Activated CD4-positive, alpha-beta T cell treated with anti-CD3 and anti-CD28 coated beads for 24 hours (primary cell): ENCODE results near the gene GRAMD2A.
A peak's percentile ranks its signal among the peaks of the same experiment; 100 is the strongest.

ENCODE experiments used
- DNase-seq, 2 donors: peaks; one replicate each; pipeline ENCODE4 v3.0.0-alpha.2; 2020; ENCODE audit warnings: low read depth in 2 of 2

Gene GRAMD2A

DNA sequence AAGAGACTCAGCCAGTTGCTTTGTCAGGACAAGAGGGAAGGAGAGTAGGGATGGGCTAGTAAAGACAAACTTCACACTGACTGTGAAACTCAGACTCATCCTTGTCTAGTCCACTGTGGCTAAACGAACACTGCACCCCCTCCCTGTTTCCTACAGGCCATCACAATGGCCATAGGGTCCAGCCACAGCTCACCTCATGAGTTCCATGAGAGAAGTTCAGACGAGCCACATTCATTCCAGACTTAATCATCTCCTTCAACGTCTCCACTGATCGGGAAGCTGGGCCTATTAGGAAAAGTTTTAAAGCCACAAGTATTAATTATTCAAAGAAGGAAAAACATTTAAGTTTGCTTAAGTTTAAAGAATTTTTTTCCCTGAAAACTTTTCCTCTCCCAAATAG lies 19.6 kb upstream of the GRAMD2A start:
- DNase-seq = no peak

DNA sequence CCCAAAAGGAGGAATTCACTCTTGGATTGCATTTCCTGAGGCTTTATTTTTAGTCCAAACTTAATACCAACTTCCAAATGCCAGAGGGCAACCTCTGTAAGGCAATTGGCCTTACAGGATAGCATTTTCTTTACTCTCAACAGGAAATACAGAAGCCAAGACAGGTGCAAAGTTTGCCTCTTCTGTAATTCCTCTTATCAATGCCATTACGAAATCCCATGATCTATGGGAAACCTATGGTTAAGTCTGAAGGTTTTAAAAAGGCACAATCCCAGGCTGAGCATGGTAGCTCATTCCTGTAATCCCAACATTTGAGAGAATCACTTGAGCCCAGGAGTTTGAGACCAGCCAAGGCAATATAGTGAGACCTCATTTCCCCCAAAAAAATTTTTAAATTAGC lies 18.5 kb upstream of the GRAMD2A start:
- DNase-seq = no peak

DNA sequence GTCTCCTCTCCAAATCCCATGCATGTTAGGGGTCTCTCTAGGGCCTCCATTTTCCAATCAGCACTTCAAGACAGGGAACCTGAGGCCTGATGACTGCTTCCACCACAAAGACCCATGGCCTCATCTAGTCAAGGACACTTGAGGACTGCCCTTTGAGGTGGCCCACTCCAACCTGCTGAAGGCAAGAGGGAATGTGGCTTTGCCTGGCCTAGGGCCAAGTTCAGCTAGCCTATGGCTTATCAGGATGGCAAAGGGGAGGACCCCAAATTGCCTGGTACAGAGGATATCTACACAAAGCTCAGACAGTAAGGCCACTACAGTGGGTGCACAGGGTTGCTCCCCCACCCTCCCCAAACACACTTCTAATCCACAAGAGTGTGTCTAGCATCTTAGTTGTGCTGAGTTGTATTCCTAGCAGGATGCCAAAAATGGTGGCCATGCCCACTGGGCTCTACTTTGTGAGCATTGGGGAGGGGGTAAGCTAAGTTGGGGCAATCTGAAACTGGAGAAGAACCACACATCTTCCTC lies 10.0 kb upstream of the GRAMD2A start:
- no peak for DNase-seq

DNA sequence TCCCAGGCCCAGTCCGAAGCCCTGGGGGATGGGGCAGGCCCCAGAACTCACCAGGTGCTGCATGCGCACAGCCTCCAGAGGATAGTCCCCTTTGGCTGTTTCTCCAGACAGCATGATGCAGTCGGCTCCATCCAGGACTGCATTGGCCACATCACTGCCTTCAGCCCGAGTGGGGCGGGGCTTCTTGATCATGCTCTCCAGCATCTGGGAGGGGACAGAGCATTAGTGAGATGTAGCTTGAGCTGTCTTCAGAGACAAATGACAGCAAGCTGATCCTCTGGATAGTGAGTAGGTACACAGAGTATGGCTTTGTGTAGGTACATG lies 9.1 kb upstream of the GRAMD2A start:
- no peak for DNase-seq

DNA sequence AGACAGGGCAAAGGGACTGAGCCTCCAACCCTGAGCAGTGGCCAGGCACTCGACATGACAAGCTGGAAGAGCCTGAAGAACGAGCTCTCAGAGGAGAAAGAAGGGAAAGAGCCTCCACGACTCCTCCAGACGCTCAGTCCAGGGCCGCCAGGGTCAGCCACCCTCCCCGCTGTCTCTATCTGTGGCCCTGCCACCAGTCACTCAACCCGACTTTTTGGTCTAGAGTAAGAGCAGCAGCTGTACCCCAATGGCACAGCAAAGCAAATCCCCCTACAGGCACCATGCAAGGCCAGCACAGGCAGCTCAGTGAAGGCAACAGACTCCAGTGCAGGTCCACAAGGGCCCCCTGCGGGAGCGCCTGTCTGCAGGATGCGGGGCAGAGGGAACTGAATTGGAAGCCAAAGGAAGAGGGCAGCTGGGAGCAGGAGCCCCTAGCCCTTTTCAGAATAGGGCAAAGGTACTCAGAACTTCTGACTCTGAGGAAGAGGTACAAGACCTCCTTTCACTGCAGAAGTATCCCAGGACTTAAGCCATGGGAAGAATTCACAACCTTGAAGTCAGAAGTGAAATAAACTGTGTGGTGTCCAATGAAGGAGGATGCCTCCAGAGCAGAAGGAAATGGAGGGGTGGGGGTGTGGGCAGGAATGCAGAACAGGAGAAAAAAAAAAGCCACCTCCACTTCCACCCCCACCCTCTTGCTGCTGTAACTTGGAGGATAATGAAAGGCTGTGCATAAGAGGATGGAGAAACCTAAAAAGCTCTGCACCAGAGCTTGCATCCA lies 8.5 kb upstream of the GRAMD2A start:
- no peak for DNase-seq

DNA sequence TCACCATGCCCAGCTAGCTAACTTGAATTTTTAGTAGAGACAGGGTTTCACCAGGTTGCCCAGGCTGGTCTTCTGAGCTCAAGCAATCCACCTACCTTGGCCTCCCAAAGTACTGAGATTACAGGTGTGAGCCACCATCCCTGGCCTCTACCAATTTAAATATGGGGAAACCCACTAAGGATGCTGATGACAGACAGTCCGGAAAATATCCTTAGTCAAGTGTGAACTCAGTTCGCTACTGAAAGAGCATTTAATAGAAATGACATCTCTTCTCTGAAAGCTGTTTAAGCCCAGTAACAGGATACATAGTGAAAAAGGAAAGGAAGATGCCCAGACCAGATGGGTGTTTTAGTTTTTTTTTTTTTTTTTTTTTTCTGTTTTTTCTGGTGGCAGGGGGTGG lies 7.7 kb upstream of the GRAMD2A start:
- DNase-seq = no peak

DNA sequence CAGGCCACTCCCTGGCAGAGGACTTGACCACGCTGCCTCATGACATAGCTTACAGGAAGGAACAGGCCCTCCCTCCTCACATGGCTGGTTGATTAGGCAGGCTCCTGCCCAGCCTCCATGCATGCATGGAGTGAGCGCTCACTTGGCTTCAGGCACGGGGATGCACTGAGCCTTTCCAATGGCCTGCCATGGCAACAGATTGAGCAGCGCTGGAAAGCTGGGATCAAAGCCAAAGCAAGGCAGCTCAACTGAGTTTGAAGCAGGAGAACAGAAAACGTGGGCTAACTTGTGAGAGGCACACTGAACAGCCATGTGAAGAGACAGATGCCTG lies 5.9 kb upstream of the GRAMD2A start:
- DNase-seq = no peak

DNA sequence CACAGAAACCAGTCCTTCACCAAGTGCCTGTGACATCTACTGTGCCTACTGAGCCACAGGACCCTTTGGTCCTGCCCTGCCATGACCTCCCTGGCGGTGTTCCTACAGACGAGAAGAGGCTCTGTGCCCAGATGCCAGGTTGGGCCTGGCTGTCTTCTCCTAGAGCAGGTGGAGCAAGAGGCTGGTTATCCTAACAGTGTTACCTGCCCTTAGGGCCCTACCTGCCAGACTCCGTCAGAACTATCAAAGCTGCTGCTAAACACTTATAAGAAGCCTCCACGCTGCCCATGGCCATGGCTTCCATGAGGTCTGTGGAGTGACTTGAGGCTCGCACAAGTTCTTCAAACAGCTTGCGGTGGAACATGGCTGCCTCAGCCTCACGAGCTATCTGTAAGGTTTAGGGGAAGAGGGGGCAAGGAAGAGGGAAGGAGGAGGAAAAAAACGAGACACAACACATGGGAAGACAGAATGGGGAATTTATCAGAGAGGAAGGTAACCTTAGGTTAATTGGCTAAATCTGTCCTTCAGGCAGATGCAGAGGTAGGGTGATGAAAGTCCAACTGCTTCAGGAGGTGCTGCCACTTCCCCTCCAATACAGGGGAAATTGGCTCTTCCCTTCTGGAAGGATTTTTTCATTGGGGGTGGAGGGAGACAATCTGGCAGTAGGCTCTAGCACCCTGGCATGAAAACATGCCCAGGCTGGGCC lies 5.4 kb upstream of the GRAMD2A start:
- DNase-seq = no peak

DNA sequence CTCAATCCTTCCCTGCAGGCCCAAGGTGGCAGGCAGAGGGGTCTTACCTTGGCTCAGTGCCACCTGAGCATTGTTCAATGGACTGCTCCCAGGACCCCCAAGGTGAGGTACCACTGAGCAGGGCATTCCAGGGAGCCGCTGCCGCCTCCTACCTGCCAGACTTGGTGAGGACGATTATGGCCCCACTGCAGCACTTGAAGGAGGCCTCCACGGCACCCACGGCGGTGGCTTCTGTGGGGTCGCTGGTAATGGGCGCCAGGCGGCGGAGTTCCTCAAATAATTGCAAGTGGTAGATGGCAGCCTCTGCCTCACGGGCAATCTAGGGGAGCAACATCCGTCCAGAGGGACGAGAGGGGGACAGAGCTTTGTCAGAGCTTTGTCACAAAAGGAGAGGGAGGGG lies 4.7 kb upstream of the GRAMD2A start:
- no peak for DNase-seq

DNA sequence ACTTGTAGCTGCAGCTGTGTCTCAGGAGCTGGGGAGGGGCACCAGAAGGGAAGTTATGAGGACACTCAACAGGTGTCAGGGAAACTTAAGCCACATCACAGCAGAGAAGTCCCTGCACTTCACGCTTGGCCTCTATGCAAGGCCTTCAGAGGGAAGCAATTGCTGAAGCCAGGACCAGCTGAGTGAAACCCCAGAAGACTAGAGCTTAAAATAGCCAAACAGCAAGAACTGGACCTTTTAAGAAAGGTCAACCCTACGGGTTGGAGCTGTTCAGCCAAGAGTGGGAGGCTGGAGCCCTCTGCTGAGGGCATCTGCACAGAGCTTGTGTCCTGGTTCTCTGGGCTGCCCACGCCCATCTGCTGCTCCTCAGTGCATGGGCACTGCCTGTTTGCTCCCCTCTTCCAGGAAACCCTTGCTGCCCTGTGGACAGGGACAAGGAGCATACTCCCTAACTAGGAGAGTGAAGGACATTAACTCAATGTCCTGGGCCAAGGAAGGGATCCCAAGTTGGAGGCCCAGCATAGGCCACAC lies 3.9 kb upstream of the GRAMD2A start:
- no peak for DNase-seq

DNA sequence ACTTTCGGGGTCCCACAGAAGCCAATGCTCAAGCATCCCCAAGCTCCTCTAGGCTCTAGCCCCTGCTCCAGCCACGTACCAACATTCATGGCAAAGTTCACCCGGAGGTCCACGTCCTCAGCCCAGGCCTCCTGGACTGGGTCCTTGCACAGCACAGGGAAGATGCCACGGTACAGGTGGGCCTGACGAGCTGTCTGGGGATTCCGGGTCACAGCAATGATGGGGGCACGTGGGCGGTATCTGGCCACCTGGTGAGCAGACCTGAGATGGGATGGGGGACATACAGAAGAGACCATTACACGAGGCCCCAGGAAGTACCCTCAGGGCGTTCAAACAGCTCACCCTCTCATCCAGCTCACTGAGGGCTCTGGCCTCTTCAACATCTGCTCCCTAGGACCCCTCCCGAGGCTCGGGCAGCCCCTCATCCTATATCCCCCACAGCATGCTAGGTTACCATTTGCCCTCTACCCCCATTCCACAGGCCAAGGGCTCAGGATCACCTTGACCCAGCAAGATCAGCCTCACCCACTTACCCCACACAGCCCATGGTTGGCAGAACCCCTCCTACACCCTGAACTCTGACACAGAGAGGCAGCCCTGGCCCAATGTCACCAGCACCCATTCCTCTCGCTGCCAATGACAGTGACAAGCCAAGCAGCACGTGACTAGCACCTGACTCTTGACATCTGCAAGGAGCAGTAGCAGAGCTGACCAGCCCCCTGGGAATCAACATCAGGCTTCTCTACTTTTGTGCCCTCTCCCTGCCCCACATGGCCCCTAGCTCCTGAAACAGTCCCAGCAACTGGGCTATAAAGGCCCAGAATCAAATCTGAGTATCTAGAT lies 3.0 kb upstream of the GRAMD2A start:
- no peak for DNase-seq

DNA sequence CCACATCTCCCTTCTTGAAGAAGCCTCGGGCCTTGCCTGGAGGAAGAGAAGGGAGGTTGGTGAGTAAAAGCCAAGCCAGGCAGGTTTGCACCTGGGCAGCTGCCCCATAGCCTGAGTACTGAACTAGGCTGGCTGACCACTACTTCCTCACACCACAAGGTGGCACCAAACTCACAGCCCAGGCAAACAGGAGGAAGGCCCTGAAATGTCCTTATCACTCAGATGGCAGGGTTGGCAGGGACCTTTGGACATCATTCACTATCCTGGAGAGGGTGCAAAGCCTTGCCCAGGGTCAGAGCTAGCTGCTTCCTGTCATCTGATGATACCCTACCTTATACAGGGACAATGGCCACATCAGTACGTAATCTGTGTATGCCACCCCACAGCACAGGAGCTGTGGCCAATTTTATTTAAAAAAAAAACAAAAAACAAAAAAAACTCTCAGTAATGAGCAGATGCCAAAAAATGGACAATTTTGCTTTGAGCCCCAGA lies 2.2 kb upstream of the GRAMD2A start:
- DNase-seq = peak; percentile 45 to 51

DNA sequence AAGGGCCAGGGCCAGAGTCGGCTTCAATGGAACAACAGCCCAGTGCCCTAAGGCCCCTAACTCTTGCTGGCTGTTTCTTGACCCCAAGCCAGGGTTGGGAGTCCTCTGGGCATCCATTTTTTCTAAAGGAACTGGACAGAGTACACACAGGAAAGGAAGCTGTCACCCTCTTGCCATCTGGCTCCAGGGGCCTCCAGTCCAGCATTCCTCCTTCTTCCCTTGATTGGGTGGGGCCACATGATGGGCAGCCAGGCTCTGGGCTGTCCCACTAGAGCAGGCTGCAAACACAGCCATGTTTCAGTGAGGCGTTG lies 1.6 kb upstream of the GRAMD2A start:
- no peak for DNase-seq

DNA sequence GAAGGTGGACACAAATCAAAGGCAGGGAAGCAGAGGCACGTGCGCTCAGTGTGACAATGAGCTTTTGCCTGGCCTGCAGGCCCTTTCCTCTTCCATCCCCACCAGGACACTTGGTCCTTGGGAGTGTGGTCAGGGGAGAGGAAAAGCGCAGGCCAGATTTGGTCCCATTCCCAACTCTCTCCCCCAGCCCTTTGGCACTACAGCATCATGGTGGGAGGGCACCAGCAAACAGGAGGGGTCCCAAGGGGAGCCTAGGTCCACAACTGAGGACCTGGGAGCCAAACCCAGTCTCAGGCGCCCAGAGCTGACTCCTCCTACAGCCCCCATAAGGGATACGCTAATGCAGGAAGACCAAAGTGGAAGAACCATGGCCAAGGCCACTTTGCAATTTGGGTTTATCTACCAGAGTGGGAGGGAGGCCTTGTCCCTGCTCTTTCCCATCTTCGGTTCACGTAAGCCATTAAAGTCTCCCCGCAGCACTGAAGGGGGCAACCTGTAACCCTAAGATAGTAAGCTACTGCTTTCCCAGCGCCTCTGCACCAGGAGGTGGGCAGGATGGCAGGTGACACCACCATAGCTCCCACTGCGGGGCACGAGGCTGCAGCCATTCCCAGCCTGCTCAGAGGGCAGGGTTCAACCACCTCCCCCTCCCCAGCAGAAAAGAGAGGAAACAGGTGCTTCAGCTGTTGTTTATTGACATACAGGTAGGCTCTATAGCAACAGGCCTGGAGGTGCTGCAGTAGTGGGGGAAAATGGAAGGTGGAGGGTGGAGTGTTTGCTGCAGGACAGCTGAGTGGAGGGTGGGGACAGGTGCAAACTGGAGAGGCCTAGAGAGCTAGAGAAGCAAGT lies 993 bp upstream of the GRAMD2A start:
- no peak for DNase-seq

DNA sequence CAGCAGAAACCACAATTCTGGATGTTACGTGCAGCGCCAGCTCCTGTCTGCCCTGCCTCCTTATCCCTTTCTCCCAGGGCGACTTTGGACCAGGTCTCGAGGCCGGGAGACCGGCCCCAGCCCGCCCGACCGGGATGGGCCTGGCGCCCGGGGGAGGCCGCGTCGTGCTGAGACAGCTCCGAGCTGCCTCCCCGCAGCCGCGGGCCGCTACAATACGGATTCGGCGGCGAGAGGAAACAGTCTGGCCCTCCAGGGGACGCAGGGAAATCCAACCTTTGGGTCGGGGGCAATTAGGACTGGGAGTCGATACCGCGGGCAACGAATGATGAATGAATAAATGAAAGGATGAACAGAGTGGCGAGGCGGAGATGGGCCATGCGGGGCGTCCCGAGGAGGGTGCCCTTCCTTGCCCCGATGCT lies 537 bp downstream of the GRAMD2A start:
- no peak for DNase-seq

DNA sequence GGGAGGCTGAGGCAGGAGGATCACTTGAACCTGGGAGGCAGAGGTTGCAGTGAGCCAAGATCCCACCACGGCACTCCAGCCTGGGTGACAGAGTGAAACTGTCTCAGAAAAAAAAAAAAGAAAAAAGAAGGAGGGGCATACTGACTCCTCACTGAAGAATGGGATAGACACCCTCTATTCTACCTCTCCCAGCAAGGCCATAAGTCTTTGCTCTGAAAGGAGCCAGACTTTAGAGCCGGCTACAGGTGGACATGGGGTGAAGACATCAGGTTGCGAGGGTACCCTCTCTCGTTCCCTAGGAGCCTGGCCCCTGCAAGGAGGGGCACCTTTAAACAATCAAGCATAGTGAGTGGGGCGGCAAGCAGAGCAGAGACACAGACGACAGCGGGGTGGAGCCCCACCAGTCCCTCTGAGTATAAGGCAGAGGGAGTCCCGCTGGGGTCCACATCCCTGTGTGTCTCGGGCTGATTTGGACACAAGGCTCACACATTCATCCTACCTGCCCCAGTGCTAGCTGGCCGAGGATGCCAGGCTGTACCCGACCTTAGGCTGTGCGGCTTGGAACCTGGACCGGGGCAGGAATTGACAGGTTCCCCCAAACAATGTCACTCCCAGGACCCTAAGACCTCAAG lies 1.1 kb downstream of the GRAMD2A start:
- no peak for DNase-seq

DNA sequence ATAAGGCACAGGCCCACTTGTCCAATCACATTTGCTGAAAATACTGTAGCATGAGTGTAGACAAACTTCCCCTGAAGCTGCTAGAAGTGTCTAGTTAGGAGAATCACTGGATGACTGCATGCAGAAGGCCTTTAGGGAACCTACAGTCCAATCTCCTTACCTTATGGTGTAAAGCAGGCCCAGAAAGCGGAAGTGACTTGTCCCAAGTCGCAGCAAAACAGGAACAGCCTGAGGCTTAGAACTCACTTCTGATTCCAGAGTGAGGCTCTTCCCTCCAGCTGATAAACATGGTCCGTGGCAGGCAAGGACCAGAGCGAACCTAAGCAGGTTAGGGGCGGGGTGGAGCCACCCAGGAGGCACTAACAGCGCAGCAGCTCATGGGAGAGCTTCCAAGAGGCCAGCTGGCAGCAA lies 2.5 kb downstream of the GRAMD2A start:
- no peak for DNase-seq

DNA sequence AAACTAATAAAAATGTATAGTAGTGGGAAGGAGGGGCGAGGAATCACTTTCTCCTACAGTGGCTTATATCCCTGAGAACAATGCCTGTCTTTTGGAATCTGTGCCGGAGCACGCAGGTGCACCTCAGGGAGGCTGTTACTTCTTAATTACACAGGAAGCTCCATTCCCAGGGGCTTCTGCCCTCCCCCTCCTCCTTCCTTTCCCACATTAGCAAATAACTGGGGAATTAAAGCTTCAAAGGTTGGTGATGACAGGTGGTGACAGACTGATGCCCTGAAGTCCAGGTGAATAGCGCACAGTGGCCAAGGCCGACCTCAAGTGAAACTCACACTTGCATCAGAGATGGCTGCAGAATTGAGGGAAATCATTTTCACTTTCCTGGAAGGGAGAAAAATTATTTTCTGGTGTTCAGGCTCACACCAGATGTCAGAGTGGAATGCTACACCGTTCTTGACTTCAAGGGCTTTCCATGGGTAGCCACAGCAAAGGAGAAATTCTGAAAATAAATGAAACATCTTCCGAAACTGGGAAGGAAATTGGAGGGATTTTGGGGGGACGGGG lies 3.7 kb downstream of the GRAMD2A start:
- DNase-seq = no peak

DNA sequence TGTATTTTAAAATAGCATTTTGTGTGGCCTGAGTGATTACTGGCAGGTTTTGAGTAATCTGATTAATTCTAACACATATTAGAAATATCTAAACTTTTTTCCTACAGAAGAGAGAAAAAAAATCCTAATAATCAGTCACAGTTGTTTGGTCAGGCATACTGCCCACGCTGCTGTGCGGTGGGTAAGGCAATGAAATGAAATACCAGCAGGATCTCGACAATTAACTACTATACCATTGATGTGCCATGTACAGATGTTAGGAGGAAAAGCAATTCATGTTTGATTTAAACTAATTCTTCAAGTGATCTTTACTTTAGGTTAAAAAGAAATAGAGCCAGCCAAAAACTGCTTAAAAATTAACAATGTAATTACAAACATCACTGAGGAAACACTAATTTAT lies 5.2 kb downstream of the GRAMD2A start:
- DNase-seq = no peak

DNA sequence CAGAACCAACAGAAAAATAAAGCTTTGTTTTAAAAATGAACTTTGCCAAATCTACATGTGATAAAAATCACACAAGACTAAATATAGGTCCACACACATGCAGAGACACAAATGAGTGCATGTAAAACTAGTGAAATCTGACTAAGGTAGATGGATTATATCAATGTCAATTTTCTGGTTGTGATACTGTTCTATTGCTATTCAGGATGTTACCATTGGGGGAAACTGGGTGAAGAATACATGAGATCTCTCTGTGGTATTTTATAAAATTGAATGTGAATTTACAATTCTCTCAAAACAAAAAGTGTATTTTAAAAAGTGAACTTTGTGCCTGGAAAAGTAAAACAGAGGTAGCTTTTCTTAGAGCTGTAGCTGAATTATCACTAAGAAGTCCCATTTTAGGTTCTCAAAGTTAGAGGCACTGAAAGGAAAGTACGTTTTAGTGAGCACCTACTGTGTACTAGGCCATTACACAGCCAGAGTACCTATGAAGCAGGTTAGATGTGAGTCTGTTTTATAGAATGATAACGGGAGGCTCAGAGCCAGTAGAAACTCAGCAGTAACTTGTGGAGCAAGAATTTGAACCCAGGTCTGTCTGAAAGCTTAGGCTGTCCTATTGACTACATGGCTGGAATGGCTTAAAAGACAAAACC lies 8.2 kb downstream of the GRAMD2A start:
- DNase-seq = no peak
